Lung (tissue), 12 donors: ENCODE measurements around the gene CD300LF. TPM values are rescaled to one million over a fixed set of nuclear protein-coding genes. Genes with fewer than 3 reads are reported as not detected.

ENCODE experiments used
- ATAC-seq: fragments of 200-7000 bp; cut with Tn5 transposase; one replicate; pipeline ENCODE4 v1.9.1; 2020; ENCODE audit warnings: moderate number of reproducible peaks; ENCODE audit not compliant: insufficient read depth, low FRiP score
- DNase-seq, 3 donors: peaks; one replicate each; pipeline ENCODE4 v3.0.0-alpha.2; 2013 to 2017
- H3K27ac ChIP-seq, 2 donors: one replicate each; pipeline ENCODE4 v1.5.1; 2013; ENCODE audit warnings: mild to moderate bottlenecking in 2 of 2, moderate library complexity in 2 of 2, control low read depth in 1 of 2, inconsistent platforms in 1 of 2, low read depth in 1 of 2, low read length in 1 of 2
- H3K27me3 ChIP-seq, 3 donors: one replicate each; pipeline ENCODE4 v1.5.1; 2013; ENCODE audit warnings: low read length in 2 of 3; ENCODE audit not compliant: control insufficient read depth in 3 of 3, insufficient read depth in 3 of 3
- H3K36me3 ChIP-seq, 4 donors: one replicate each; pipeline ENCODE4 v1.5.1; 2013; ENCODE audit warnings: low read length in 4 of 4, mild to moderate bottlenecking in 1 of 4, moderate library complexity in 1 of 4; ENCODE audit not compliant: control insufficient read depth in 4 of 4, insufficient read depth in 4 of 4
- H3K4me1 ChIP-seq, 5 donors: one replicate each; pipeline ENCODE4 v1.5.1; 2013; ENCODE audit warnings: low read length in 5 of 5, mild to moderate bottlenecking in 2 of 5, moderate library complexity in 1 of 5; ENCODE audit not compliant: control insufficient read depth in 5 of 5, insufficient read depth in 5 of 5
- H3K4me3 ChIP-seq: one replicate; pipeline ENCODE4 v1.5.1; 2013; ENCODE audit warnings: mild to moderate bottlenecking, control low read depth, moderate library complexity
- H3K9ac ChIP-seq, 2 donors: one replicate each; pipeline ENCODE4 v1.5.1; 2013; ENCODE audit warnings: low read length in 2 of 2, control low read depth in 1 of 2; ENCODE audit not compliant: insufficient read depth in 1 of 2
- H3K9me3 ChIP-seq, 4 donors: one replicate each; pipeline ENCODE4 v1.5.1; 2013; ENCODE audit warnings: low read length in 3 of 4, mild to moderate bottlenecking in 1 of 4, moderate library complexity in 1 of 4; ENCODE audit not compliant: control insufficient read depth in 4 of 4, insufficient read depth in 3 of 4
- CTCF ChIP-seq: IDR thresholded peaks from 2 replicates; pipeline ENCODE4 v1.5.1; 2012; ENCODE audit warnings: mild to moderate bottlenecking; ENCODE audit errors: control extremely low read depth, extremely low read depth
- WGBS, 2 donors: extraction: QIAGEN DNeasy Blood & Tissue Kit; methylation state at CpG; one replicate each; pipeline ENCODE4 v1.1.7; 2013; 5-methylcytosine and 5-hydroxymethylcytosine counted together
- polyA plus RNA-seq, 2 donors: library from polyadenylated mRNA; stranded (reverse); fragments of 200-250 nt; gene quantifications; one replicate each; pipeline ENCODE4 v1.2.1, GENCODE V29; 2013
- total RNA-seq, 2 donors: library from RNA; depleted of rRNA in 1 of 2; stranded (reverse); fragments of >200 nt in 1 of 2; gene quantifications; one replicate each; pipeline ENCODE4 v1.2.1, GENCODE V29; 2014 to 2021
- donor health status: control.
- donor health status: control.
- donor health status: Bipolar disorder and iron deficiency.
- donor health status: healthy.
- donor health status: DM: yes; HTN: yes; CAD: no.

CD300LF gene
- total and polyA plus RNA-seq, 4 donors, result 8.6 to 35.1 (median 26.2) TPM

DNA sequence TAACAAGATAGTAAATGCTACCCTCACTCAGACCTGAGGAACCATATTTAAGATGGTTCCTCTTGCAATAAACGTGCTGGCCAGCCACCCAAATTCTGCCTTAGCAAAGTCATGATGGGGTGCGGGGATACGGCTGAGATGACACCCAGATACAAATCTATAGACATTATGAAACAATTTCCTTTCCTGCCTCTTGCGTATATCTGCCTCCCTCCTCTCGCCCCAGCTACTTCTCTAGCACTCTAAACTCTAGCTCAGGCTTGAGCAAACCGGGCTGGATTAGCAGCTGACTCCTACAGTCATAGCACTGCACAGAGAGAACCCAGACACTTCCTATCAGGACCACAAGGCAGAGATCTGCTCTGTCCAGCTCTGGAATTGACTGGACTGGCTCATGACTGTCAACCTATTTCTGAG, 22.3 kb downstream of the CD300LF start:
- no peaks in the 10 kb centered on the region for H3K36me3 ChIP-seq
- H3K27me3 ChIP-seq, result peaks cover 0 to 3% (median 0%) of the 10 kb centered on the region in 3 donors
- peak overlapping the region in 1 of 2 donors; percentile 35 for H3K27ac ChIP-seq
- no peak for TF ChIP-seq CTCF
- no peaks in the 10 kb centered on the region for H3K4me1 ChIP-seq
- H3K9ac ChIP-seq, result no peak overlapping the region
- no peaks in the 10 kb centered on the region for H3K9me3 ChIP-seq
- ATAC-seq (peak; percentile 53), DNase-seq (peak in 1 of 3 donors; percentile 13)
- H3K4me3 ChIP-seq, result no peak overlapping the region
- 33 to 62% methylated on average over 6 of the region's 6 CpGs for WGBS, 2 donors

- no peak for TF ChIP-seq CTCF
- Histone ChIP-seq H3K4me3 (no peak overlapping the region), H3K27me3 (peaks cover 0 to 2% (median 0%) of the 10 kb centered on the region in 3 donors), H3K36me3 (no peaks in the 10 kb centered on the region), H3K9ac (no peak overlapping the region), H3K27ac (no peak overlapping the region), H3K9me3 (peaks cover 0 to 2% (median 0%) of the 10 kb centered on the region in 4 donors), H3K4me1 (no peaks in the 10 kb centered on the region)
- DNase-seq (no peak), ATAC-seq (no peak)
- WGBS, 2 donors, result 87 to 94% methylated on average over 3 of the region's 3 CpGs
Observed at GRCh38 chr17:74687886-74688285, 24.8 kb downstream of the CD300LF start.

GRCh38 chr17:74686761-74687160, 26.0 kb downstream of the CD300LF start:
- DNase-seq, result peak in 1 of 3 donors; percentile 7
- no peak for TF ChIP-seq CTCF
- WGBS, 2 donors, result 29 to 47% methylated on average over 5 of the region's 5 CpGs

More at GRCh38 chr17:74686761-74687160, 26.0 kb downstream of the CD300LF start:
- H3K4me3 ChIP-seq, result no peak overlapping the region
- peaks cover 0 to 2% (median 0%) of the 10 kb centered on the region in 3 donors for H3K27me3 ChIP-seq
- no peak overlapping the region for H3K9ac ChIP-seq
- ATAC-seq, result no peak
- H3K4me1 ChIP-seq, result peaks cover 0 to under 1% (median 0%) of the 10 kb centered on the region in 5 donors
- no peaks in the 10 kb centered on the region for H3K36me3 ChIP-seq
- H3K9me3 ChIP-seq, result peaks cover 0 to 2% (median 0%) of the 10 kb centered on the region in 4 donors
- no peak overlapping the region for H3K27ac ChIP-seq
